AG08395 (cell line): ENCODE measurements around the gene EPC2.

Experiments
- DNase-seq: peaks from one replicate; pipeline ENCODE4 v3.0.0; 2012; ENCODE audit warnings: mixed read lengths, low spot score

Gene EPC2

GRCh38 chr2:148643998-148644882, at the start of gene EPC2:
TSS of gene EPC2 (plus strand) at chr2:148644751. CDS start at chr2:148645018, 267 bp downstream.
- peak; percentile 80 for DNase-seq

- DNase-seq, result no peak
Observed at GRCh38 chr2:148596018-148596417, 48.5 kb upstream of the EPC2 start.

GRCh38 chr2:148599109-148599991, 45.2 kb upstream of the EPC2 start:
- no peak for DNase-seq

GRCh38 chr2:148602885-148603561, 41.5 kb upstream of the EPC2 start:
- DNase-seq, result no peak

- DNase-seq, result no peak
Observed at GRCh38 chr2:148603562-148603920, 41.0 kb upstream of the EPC2 start.

GRCh38 chr2:148604927-148605326, 39.6 kb upstream of the EPC2 start:
- no peak for DNase-seq

- DNase-seq, result no peak
Observed at GRCh38 chr2:148607566-148607965, 37.0 kb upstream of the EPC2 start.

GRCh38 chr2:148613231-148614013, 31.1 kb upstream of the EPC2 start:
- no peak for DNase-seq

GRCh38 chr2:148614014-148614321, 30.6 kb upstream of the EPC2 start:
- no peak for DNase-seq

- peak; percentile 10 for DNase-seq
Observed at GRCh38 chr2:148614322-148615049, 30.1 kb upstream of the EPC2 start.

- DNase-seq, result no peak
Observed at GRCh38 chr2:148615381-148615841, 29.1 kb upstream of the EPC2 start.

- DNase-seq, result no peak
Observed at GRCh38 chr2:148616662-148617061, 27.9 kb upstream of the EPC2 start.

- DNase-seq, result no peak
Observed at GRCh38 chr2:148617219-148617618, 27.3 kb upstream of the EPC2 start.

- DNase-seq, result no peak
Observed at GRCh38 chr2:148619560-148620195, 24.9 kb upstream of the EPC2 start.

- no peak for DNase-seq
Observed at GRCh38 chr2:148622366-148622765, 22.2 kb upstream of the EPC2 start.

- DNase-seq, result no peak
Observed at GRCh38 chr2:148623086-148623485, 21.5 kb upstream of the EPC2 start.

- DNase-seq, result no peak
Observed at GRCh38 chr2:148627224-148627623, 17.3 kb upstream of the EPC2 start.

- no peak for DNase-seq
Observed at GRCh38 chr2:148634749-148635148, 9.8 kb upstream of the EPC2 start.

- no peak for DNase-seq
Observed at GRCh38 chr2:148638543-148638942, 6.0 kb upstream of the EPC2 start.

- peak; percentile 25 for DNase-seq
Observed at GRCh38 chr2:148640767-148641166, 3.8 kb upstream of the EPC2 start.
